ENCODE measurements around the gene PKIB. TPM values are rescaled to one million over a fixed set of nuclear protein-coding genes. Genes with fewer than 3 reads are reported as not detected.

Gene PKIB
- total and polyA plus RNA-seq, 2 of the 4 experiments (the other 2 are of a cell fraction) = 6.3 to 13.1 TPM

DNA sequence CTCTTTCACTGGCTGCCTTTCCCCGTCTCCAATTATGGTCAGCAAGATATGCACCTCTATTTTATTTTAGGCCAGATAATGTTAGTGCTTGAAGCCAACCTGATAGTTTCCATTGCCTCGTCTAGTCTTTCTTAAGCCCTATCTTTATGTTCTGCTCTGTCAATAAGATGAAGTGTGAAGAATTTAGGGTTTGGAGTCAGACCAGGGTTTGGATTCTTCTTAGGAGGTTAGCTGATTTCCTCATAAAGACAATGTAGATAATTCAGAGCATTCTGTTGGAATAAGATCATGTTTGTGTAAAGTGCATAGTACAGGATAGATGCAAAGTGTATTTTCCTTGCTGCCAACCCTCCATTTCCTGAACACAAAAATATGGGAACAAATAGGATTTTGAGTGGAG is 43.8 kb downstream of the PKIB start:
- Histone ChIP-seq H3K9me1 (ENCODE audit: insufficient read depth, low read length) (no peaks in the 10 kb centered on the region), H4K20me1 (ENCODE audit: insufficient read depth, low read length) (no peaks in the 10 kb centered on the region), H3K18ac (ENCODE audit: low read depth, low read length) (no peak overlapping the region), H3K4me2 (ENCODE audit: low read depth, low read length) (no peak overlapping the region), H2BK20ac (ENCODE audit: low read depth, low read length) (no peak overlapping the region), H3K27me3 (ENCODE audit: control insufficient read depth, insufficient read depth, low read length) (no peaks in the 10 kb centered on the region), H3K9ac (ENCODE audit: low read depth, low read length) (no peak overlapping the region), H4K91ac (ENCODE audit: insufficient read depth, low read depth, low read length) (no peak overlapping the region), H2BK5ac (ENCODE audit: low read depth, low read length, poor library complexity, severe bottlenecking) (no peak overlapping the region), H3K56ac (ENCODE audit: extremely low read depth, insufficient read depth, low read length) (no peak overlapping the region), H3K27ac (ENCODE audit: insufficient read depth, low read length) (no peak overlapping the region), H3K9me3 (ENCODE audit: control insufficient read depth, insufficient read depth, low read length) (no peaks in the 10 kb centered on the region), H2BK15ac (ENCODE audit: low read depth, low read length) (no peak overlapping the region), H3K4me1 (ENCODE audit: control insufficient read depth, insufficient read depth, low read length) (no peaks in the 10 kb centered on the region), H2AK5ac (ENCODE audit: low read depth, low read length) (no peak overlapping the region), H3K36me3 (ENCODE audit: control insufficient read depth, insufficient read depth, low read length) (no peaks in the 10 kb centered on the region), H2AFZ (replicated peaks; ENCODE audit: low read length, poor library complexity) (no peak overlapping the region), H3K4ac (ENCODE audit: low read depth, low read length) (no peak overlapping the region), H2BK120ac (ENCODE audit: low read depth, low read length) (no peak overlapping the region), H3K14ac (replicated peaks; ENCODE audit: low read depth, low read length) (no peak overlapping the region), H4K8ac (ENCODE audit: low read depth in 2 of 2, low read length in 2 of 2) (no peak overlapping the region), H4K5ac (ENCODE audit: low read depth, low read length) (no peak overlapping the region), H2AK9ac (replicated peaks; ENCODE audit: low read depth, low read length, poor library complexity) (no peak overlapping the region), H3K79me1 (ENCODE audit: low read depth in 1 of 2, low read length in 2 of 2) (no peaks in the 10 kb centered on the region), H3K4me3 (ENCODE audit: insufficient read depth, low read depth, low read length) (no peak overlapping the region), H3K23ac (ENCODE audit: low read depth, low read length) (no peak overlapping the region)
- POLR2A ChIA-PET (ENCODE audit: unreplicated experiment) = no interaction called here
- CTCF ChIA-PET = no interaction called here
- no TSS peak for BruUV-seq (replicated peaks)
- TF ChIP-seq POLR2A (IDR thresholded peaks at IDR 0.05; ENCODE audit: low read depth, low read length) (no peak), MXI1 (IDR thresholded peaks at IDR 0.05; ENCODE audit: borderline replicate concordance, low read depth, low read length) (no peak), MAZ (IDR thresholded peaks at IDR 0.05; ENCODE audit: borderline replicate concordance, low read depth, low read length) (no peak), RFX5 (IDR thresholded peaks at IDR 0.05; ENCODE audit: low read depth, low read length) (no peak), BHLHE40 (IDR thresholded peaks at IDR 0.05; ENCODE audit: low read depth, low read length) (no peak), FOS (IDR thresholded peaks at IDR 0.05; ENCODE audit: low read depth, low read length) (no peak), RAD21 (IDR thresholded peaks at IDR 0.05; ENCODE audit: low read length) (no peak), NFE2L2 (IDR thresholded peaks at IDR 0.05; ENCODE audit: low read depth, low read length) (no peak), RCOR1 (IDR thresholded peaks at IDR 0.05; ENCODE audit: insufficient replicate concordance, low read length) (no peak), SMC3 (IDR thresholded peaks at IDR 0.05; ENCODE audit: low read depth, low read length) (no peak), CHD1 (IDR thresholded peaks at IDR 0.05; ENCODE audit: low read depth, low read length) (no peak), CEBPB (IDR thresholded peaks at IDR 0.05; ENCODE audit: low read depth, low read length) (no peak), MAFK (IDR thresholded peaks at IDR 0.05; ENCODE audit: low read depth, low read length) (no peak)
- TF ChIP-seq, protein P1, sequence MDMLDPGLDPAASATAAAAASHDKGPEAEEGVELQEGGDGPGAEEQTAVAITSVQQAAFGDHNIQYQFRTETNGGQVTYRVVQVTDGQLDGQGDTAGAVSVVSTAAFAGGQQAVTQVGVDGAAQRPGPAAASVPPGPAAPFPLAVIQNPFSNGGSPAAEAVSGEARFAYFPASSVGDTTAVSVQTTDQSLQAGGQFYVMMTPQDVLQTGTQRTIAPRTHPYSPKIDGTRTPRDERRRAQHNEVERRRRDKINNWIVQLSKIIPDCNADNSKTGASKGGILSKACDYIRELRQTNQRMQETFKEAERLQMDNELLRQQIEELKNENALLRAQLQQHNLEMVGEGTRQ (IDR thresholded peaks at IDR 0.05; ENCODE audit: low read depth, low read length) = no peak
- TF ChIP-seq, protein P2, sequence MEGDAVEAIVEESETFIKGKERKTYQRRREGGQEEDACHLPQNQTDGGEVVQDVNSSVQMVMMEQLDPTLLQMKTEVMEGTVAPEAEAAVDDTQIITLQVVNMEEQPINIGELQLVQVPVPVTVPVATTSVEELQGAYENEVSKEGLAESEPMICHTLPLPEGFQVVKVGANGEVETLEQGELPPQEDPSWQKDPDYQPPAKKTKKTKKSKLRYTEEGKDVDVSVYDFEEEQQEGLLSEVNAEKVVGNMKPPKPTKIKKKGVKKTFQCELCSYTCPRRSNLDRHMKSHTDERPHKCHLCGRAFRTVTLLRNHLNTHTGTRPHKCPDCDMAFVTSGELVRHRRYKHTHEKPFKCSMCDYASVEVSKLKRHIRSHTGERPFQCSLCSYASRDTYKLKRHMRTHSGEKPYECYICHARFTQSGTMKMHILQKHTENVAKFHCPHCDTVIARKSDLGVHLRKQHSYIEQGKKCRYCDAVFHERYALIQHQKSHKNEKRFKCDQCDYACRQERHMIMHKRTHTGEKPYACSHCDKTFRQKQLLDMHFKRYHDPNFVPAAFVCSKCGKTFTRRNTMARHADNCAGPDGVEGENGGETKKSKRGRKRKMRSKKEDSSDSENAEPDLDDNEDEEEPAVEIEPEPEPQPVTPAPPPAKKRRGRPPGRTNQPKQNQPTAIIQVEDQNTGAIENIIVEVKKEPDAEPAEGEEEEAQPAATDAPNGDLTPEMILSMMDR (conservative IDR thresholded peaks at IDR 0.05; ENCODE audit: low read depth, low read length) = no peak
- TF ChIP-seq, protein P3, sequence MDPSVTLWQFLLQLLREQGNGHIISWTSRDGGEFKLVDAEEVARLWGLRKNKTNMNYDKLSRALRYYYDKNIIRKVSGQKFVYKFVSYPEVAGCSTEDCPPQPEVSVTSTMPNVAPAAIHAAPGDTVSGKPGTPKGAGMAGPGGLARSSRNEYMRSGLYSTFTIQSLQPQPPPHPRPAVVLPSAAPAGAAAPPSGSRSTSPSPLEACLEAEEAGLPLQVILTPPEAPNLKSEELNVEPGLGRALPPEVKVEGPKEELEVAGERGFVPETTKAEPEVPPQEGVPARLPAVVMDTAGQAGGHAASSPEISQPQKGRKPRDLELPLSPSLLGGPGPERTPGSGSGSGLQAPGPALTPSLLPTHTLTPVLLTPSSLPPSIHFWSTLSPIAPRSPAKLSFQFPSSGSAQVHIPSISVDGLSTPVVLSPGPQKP (IDR thresholded peaks at IDR 0.05; ENCODE audit: borderline replicate concordance, low read depth, low read length) = no peak
- intact Hi-C loops (cut with micrococcal nuclease) (no loop called here), in situ Hi-C loops (cut with MboI; ENCODE audit: low sequenced_read_pairs) (no loop called here), dilution Hi-C loops (cut with HindIII; ENCODE audit: low sequenced_read_pairs, unreplicated experiment) (no loop called here)
- ATAC-seq (ENCODE audit: low read depth) (no peak), DNase-seq (no peak)
- no CpG with 5 or more reads among the region's 2 CpGs for WGBS, 2 experiments (ENCODE audit: extremely low coverage in 2 of 2, insufficient read length in 1 of 2)

All from IMR-90 (cell line).